GM18867 (cell line): ENCODE results near the gene ASIP.
"Not testable (repeated sequence)": the region's sequence is repeated elsewhere in the genome, so short reads cannot be mapped to it uniquely, and the experiment has no call there.

Experiments used
- ATAC-seq: cut with Tn5 transposase; IDR thresholded peaks from one replicate; pipeline ENCODE4 v1.9.1; 2021; ENCODE audit warnings: mild to moderate bottlenecking, moderate library complexity; ENCODE audit not compliant: unreplicated experiment

Gene ASIP, protein sequence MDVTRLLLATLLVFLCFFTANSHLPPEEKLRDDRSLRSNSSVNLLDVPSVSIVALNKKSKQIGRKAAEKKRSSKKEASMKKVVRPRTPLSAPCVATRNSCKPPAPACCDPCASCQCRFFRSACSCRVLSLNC

DNA sequence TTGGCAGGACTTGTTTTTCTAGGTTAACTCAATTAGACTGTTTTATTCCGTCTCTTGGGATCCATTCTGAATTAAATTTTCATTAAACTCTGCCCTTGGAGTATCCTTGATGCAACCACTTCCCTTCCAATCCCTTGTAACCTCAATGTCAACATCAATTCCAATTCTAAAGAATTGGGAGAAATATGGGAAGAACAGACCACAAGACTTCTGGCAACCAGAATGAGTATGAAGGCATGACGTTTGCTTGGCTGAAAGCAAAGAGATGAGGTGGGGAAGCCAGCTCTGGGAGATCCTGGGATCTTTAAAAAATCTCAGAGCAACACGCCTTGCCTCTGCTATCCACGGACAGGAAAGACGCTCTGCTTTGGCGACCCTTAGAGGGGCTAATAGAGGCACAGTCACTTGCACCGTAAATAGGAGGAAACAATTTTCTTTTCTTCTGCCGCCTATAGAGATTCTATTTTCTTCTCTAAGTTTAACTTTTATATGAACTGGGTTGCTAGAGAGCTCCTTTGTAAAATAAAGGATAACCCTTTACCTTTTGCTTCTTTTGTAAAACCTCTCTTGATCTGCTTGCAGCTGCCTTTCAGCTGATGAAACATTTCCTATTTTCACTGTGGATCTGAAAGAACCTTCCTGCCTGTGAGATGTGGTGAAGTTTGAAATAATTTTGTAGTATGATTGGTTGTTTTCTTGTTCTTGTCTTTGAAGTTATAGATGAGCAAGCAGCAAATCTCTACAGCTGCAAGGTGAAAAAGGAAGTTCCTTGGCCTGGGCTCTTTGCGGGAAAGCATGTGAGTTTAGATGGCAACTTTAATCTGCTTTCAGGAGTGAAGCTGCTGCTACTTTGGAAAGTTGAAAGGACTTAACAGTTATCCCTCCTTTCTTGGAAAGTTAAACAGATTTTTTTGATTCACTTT, at the start of gene ASIP:
Gene ASIP (plus strand): TSS at position 731 of the 923 bp plus-strand sequence. CDS start 18,952 bp downstream, outside the sequence.
- ATAC-seq: no peak

DNA sequence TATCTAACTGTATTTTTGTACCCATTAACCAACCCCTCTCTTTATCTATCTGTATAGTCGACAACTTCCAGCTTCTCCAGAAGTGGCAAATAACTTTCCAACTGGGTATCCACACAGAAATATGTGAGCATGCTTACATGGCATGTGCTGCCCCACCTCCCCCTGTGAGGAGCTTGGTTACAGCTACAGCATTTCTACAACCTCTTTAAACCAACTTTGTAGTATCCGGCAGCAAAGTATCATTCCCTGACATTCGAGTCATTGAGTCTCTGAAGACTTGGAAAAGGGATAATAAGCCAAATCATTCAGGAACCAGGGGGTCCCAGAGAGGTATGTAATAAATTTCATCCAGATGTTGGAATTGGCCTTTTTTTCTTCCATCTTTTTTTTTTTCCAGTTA, 48.2 kb upstream of the ASIP start:
- ATAC-seq: no peak

DNA sequence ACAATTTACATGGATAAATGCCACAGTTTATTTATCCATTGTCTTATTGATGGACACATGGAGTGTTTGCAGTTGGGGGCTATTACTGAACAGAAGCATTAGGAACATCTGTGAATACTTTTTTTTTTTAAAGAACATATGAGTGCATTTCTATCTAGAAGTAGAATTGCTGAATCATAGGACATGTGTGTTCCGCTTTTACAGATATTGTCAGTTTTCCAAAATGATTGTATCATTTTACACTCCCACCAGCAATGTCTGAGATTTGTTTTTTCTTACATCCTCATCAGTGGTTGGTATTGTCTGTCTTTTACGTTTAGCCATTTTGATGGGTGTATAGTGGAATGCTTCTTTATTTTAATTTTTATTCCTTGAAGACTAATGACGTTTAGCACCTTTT, 42.0 kb upstream of the ASIP start:
- no peak for ATAC-seq

DNA sequence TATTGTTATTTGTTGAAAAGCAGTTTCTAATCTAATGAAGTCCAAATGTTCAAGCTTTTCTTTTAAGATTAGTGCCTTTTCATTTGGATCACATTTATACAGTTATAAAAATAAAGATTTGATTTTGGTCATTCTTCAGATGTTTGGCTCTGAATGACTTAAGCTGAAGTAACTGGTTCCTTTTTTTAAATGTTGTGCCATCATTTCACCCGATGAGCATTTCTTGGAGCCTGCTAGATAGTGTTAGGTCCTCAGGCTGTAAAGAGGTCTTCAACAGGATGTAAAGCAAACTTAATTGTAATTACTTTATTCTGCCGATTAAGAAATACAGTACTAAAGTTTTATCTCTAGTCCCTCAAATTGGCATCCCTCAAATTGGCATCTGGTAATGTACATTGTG, 41.2 kb upstream of the ASIP start:
- ATAC-seq: no peak

DNA sequence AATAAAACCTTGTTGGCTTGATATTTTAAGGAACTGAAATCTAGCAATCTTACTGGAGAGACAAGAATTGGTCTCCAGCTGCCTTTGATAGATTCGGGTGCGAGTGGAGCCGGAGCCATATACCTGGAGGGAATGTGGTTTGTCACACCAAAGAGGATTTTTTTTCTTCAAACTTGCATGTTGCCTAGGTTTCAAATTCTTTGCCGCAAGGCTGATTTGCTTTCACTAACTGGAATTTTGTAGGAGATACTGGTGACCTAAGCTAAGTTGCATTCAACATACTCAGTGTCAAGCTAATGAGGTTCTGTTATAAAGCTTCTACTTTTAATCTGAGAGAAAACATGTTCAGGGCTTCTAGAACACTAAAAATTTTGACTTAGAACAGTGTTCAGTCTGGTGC, 39.7 kb upstream of the ASIP start:
- ATAC-seq: no peak

- not testable (repeated sequence) for ATAC-seq
These were observed 35.9 kb upstream of the ASIP start for GRCh38 chr20:34205172-34205880.

DNA sequence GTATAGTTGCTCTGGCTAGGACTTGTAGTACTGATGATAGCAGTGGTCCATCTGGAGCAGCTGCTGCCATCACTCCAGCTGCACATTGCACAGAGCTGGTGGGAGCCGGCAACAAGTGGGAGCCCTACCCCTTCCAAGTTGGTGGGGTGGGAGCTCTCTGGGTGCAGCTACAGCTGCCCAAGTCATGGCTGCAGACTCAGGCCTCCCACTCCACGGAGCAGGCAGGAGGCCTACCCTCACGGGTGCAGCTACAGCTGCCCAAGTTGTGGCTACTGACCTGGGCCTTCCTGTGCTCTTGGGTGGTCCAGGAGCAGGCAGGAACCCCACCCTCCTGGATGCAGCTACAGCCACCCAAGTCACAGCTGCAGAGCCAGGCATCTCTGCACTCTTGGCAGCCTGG, 32.1 kb upstream of the ASIP start:
- ATAC-seq: no peak

DNA sequence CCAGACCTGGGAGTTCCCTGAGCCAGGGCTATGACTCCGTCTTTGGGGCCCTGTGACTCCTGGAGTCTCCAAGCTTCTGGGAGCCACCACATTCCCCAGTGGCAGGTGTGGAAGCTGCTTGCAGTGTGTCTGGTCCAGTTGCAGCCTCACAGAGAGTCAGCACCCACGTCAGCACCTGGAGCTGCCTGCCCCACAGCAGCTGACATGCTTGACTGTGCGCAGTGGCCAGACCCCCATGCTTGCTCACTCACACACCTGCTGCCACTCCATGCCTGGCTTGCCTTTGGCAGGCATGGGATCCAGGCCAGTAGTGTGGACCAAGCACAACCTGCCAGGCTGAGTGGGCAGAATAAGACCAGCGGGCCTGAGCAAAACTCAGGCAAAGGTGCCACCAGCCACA, 31.0 kb upstream of the ASIP start:
- no peak for ATAC-seq

DNA sequence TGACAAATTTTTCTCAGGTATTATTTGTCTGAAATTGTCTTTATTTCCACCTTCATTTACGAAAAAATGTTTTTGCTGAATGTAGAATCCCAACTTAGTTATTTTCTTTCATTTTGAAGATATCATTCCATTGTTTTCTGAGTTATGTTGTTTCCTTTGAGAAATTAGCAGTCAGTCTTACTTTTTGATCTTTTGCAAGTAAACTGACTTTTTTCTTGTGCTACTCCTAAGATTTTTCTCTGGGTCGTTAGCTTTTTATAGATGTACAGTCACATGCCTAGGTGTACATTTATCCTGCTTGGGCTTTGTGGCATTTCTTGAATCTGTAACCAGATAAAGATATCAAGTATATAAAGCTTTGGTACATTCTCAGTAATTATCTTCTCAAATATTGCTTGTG, 29.6 kb upstream of the ASIP start:
- ATAC-seq: no peak

GRCh38 chr20:34213213-34213612, 28.0 kb upstream of the ASIP start:
- no peak for ATAC-seq

GRCh38 chr20:34215711-34216381, 25.4 kb upstream of the ASIP start:
- ATAC-seq: no peak

- ATAC-seq: no peak
These were observed 24.9 kb upstream of the ASIP start for GRCh38 chr20:34216382-34216742.

DNA sequence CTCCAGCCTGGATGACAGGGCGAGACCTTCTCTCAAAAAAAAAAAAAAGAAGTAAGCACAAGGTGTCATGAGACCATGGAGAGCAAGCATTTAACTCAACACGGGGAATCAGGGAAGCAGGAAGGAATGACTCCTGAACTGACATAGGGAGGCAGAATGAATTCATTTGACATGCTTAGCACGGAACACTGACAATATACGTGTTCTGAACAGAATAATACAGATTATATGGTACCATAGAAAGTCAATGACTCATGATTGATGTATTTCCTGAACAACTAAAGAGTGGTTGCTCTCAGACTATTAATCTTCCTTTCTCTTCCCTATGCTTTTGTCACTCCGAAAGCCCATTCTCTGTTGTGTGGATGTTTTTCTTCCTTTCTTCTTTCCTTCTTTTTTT, 20.7 kb upstream of the ASIP start:
- ATAC-seq: no peak

DNA sequence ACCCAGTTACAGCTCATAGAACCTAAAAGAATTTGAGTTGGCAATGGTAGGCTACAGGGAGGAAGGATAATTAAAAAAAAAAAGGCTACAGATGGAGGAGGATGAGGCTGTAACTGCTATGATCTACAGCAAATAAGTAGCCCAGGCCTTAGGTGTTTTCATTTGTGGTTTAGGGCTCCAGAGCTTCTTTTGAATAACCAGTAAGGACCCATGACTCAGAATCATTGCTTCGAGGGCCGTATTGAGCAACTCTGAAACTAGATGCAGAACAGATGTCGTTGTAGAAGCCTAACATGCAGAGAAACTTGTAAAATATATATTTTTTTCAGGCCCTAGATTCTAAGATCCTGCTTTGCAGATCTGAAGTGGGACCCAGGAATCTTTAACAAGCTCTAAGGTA, 19.0 kb upstream of the ASIP start:
- ATAC-seq: no peak

DNA sequence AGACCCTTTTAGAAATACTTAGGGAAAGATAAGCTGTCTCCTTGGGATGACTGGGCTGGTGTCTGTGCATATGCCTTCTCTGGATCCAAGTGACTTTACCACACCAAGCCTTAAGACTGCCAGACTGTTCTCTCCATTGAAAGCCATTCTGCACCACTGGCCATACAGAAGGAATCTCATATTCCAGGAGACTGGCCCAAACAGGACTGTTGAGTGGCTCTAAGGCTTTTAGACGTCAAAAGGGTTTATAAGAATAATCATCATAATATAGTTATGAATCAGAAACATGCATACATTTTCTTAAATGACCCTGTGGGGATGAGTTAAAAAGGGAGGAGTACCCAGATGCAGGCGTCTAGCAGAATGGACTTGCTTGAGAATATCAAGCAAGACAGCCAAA, 17.0 kb upstream of the ASIP start:
- ATAC-seq: not testable (repeated sequence)

- ATAC-seq: no peak
These were observed 9.6 kb upstream of the ASIP start for GRCh38 chr20:34231634-34232033.

DNA sequence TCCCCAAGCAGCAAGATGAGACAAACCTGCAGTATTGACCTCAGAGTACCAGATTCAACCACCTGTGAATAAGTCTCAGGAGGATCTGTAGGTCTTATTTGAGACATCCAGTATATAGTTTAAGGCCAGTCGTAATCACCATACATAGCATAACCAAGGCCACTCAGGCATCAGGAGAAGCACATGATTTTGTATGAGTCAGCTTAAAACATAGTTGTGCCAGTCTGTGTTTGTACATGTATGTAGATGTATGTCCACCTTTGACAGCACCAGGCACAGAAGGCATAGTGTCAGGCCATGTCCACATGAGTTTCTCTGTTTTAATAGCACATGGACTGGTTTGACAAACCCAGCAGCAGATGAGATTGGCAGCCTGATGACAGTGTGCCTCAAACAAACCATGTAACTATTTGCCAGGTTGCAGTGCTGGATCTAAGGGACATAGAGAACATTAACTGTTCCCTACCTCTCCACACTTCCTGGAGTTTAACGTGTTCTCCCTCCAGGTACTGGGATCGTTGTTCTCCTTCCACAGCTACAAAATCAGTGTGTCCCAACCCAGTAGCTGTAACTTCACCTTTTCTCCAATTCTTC, 8.6 kb upstream of the ASIP start:
- ATAC-seq: no peak

- no peak for ATAC-seq
These were observed 7.5 kb upstream of the ASIP start for GRCh38 chr20:34233687-34234086.

DNA sequence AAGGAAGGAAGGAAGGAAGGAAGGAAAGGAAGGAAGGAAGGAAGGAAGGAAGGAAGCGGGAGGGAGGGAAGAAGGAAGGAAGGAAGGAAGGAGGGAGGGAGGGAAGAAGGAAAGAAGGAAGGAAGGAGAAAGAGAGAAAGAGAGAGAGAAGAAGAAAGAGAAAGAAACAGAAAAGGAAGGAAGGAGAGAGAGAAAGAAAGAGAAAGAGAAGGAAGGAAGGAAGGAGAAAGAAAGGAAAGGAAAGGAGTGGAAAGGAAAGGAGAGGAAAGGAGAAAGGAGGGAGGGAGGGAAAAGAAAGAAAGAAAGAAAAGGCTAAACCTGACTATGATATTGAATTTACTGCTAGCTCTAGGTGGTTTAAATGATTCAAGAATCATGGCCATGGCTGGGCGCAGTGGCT, 5.3 kb upstream of the ASIP start:
- ATAC-seq: no peak

- no peak for ATAC-seq
These were observed 3.3 kb upstream of the ASIP start for GRCh38 chr20:34237942-34238341.

DNA sequence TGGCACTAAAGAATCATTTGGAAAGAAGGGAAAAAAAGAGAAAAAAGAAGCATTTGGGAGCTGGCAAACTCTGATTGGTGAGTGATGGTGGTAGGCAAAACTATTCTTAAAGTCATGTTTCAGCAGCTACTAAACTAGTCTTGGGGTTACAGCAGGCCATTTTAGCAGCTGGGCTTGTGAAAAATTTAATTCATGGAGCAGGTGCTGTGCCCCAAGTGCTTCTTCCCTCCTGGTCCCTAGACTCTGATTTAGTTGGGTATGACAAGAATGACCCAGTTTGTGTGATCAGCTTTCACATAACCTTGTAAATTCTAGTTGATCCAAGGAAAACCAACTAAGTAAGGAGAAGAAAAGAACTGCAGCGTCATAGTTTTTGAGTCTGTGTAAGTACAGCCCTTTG, 1.1 kb upstream of the ASIP start:
- ATAC-seq: no peak
